Left ventricle myocardium inferior (tissue), 1 donor: ENCODE data around the gene FRMD3. TPM values are rescaled to one million over a fixed set of nuclear protein-coding genes. Genes with fewer than 3 reads are reported as not detected.

Experiments
- DNase-seq: peaks from one replicate; pipeline ENCODE4 v3.0.0-alpha.2; 2020
- H3K27ac ChIP-seq: fragments of 200-600 bp; replicated peaks from 2 replicates; pipeline ENCODE4 v1.8.0; 2021
- H3K27me3 ChIP-seq: fragments of 200-600 bp; 2 replicates; pipeline ENCODE4 v1.8.0; 2021; ENCODE audit warnings: low read depth
- H3K36me3 ChIP-seq: fragments of 200-600 bp; 2 replicates; pipeline ENCODE4 v1.8.0; 2021
- H3K4me1 ChIP-seq: fragments of 200-600 bp; 2 replicates; pipeline ENCODE4 v1.8.0; 2021
- H3K4me3 ChIP-seq: fragments of 200-600 bp; 2 replicates; pipeline ENCODE4 v1.8.0; 2021; ENCODE audit warnings: mild to moderate bottlenecking, moderate library complexity
- H3K9me3 ChIP-seq: fragments of 200-600 bp; replicated peaks from 2 replicates; pipeline ENCODE4 v1.8.0; 2021
- intact Hi-C: fragments of 100-400 bp; cut with micrococcal nuclease; formaldehyde crosslinking; loops from one replicate; pipeline ENCODE4 v1.11.0; 2022
- total RNA-seq: library from RNA; stranded (reverse); fragmentation: NEBNext Ultra II Directional; extraction: Animal tissue kit (Norgen Biotek cat#: 25700); gene quantifications from one replicate; pipeline ENCODE4 v1.2.1, GENCODE V29; 2021
- TF ChIP-seq, protein P1 (sequence below): fragments of 200-600 bp; IDR thresholded peaks from 2 replicates; pipeline ENCODE4 v1.8.0; 2021; ENCODE audit warnings: antibody characterized with exemption, mild to moderate bottlenecking, borderline replicate concordance
- donor health status: DM: no; HTN: yes; CAD: no; lungs with severe emphysema.

The FRMD3 gene
- total RNA-seq, 1 donor from 2014 or later: 131 TPM

DNA sequence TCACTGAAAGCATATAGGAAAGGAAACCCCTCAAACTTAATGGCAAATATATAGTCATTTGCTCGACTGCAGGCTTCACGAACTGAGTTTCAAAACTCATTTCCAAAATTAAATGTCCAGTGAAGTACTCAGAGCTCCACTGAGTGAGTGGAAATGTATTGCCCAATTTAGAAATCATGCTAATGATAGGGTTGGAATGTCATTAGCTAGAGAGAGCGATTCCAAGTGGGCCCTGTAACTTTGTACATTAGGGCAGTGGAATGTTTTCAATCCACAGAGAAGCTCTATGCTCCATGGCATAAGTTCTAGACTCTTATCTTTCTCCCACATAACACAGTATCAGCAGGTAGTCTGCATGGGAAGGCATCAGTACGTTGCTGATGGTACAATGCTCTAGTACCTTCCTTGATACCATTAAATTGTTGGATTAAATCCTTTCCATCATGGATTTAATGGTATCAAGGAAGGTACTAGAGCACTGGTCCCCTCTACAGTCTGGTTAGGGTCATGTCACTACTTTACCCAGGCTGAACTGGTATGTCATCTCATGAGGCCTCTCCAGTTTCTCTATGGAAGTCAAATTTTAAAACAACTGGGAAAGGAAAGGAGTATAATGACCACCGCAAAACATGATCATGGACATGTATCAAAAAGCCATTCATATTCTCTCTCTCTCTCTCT lies 292.1 kb downstream of the FRMD3 start:
- no peaks in the 10 kb centered on the region for H3K27me3 ChIP-seq
- no peaks in the 10 kb centered on the region for H3K9me3 ChIP-seq
- peaks cover 55% of the 10 kb centered on the region for H3K36me3 ChIP-seq
- no peak for DNase-seq
- TF ChIP-seq, protein P1, sequence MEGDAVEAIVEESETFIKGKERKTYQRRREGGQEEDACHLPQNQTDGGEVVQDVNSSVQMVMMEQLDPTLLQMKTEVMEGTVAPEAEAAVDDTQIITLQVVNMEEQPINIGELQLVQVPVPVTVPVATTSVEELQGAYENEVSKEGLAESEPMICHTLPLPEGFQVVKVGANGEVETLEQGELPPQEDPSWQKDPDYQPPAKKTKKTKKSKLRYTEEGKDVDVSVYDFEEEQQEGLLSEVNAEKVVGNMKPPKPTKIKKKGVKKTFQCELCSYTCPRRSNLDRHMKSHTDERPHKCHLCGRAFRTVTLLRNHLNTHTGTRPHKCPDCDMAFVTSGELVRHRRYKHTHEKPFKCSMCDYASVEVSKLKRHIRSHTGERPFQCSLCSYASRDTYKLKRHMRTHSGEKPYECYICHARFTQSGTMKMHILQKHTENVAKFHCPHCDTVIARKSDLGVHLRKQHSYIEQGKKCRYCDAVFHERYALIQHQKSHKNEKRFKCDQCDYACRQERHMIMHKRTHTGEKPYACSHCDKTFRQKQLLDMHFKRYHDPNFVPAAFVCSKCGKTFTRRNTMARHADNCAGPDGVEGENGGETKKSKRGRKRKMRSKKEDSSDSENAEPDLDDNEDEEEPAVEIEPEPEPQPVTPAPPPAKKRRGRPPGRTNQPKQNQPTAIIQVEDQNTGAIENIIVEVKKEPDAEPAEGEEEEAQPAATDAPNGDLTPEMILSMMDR: no peak
- peak overlapping the region; percentile 15 for H3K4me3 ChIP-seq
- peaks cover 31% of the 10 kb centered on the region for H3K4me1 ChIP-seq
- H3K27ac ChIP-seq: peak overlapping the region; percentile 73
- intact Hi-C loops: no loop called here

DNA sequence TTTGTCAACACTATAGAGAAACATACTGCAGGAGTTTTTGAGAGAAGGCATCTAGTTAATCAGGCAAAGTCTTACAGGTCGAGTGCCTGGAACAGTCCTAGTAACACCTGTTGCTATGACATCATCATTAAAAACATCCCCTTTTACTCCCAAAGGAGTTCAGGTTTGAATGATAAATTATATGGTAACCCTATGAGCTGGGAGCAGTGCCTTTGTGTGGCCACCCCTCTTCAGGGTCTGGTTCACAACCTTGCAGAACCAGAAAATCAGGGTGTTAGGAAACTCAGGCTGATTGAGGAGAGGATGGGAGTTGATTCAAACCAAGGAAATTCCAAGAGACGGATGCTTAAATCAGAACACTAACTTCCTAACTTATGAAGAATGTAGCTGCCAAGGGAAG lies 296.1 kb downstream of the FRMD3 start:
- intact Hi-C loops: no loop called here
- TF ChIP-seq, protein P1: no peak

DNA sequence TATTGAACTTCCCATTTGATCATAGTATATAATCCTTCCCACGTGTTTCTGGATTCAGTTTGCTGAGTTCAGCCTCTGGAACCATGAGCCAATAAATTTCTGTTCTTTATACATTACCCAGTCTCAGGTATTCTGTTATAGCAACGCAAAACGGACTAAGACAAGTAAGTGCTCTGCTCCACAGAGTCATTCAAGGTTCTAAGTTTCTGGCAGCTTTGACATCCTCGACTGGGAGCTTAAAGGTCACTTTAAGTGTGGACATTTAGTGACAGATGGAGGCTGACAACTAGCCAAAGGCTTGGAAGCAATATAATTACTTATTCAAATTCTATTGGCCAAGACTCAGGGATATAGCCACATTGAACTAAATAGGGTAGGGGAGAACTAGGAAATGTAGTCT lies 297.5 kb downstream of the FRMD3 start:
- Histone ChIP-seq H3K27me3 (no peaks in the 10 kb centered on the region), H3K9me3 (no peaks in the 10 kb centered on the region), H3K36me3 (peaks cover 33% of the 10 kb centered on the region), H3K4me3 (no peak overlapping the region), H3K27ac (peak overlapping the region; percentile 57), H3K4me1 (peaks cover 46% of the 10 kb centered on the region)
- intact Hi-C loops: no loop called here
- TF ChIP-seq, protein P1: no peak
- DNase-seq: no peak

More for the DNA sequence above, 296.1 kb downstream of the FRMD3 start:
- H3K9me3 ChIP-seq: no peaks in the 10 kb centered on the region
- no peak overlapping the region for H3K4me3 ChIP-seq
- peaks cover 45% of the 10 kb centered on the region for H3K4me1 ChIP-seq
- H3K27me3 ChIP-seq: no peaks in the 10 kb centered on the region
- H3K27ac ChIP-seq: no peak overlapping the region
- H3K36me3 ChIP-seq: peaks cover 40% of the 10 kb centered on the region
- DNase-seq: no peak

DNA sequence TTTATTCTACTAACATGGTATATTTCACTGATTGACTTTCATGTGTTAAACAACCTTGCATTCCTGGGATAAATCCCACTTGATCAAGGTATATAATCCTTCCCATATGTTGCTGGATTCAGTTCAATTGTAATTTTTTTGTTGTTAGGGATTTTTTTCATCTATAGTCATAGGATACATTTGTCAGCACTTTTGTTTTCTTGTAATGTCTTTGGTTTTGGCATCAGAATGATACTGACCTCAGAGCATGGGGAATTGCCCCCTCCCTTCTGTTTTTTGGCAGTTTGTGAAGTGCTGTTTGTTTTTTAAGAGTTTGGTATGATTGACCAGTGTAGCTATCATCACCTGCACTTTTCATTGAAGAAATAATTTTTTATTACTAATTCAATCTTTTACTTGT lies 298.5 kb downstream of the FRMD3 start:
- H3K4me3 ChIP-seq: no peak overlapping the region
- H3K27ac ChIP-seq: peak overlapping the region; percentile 57
- no peak for DNase-seq
- no peaks in the 10 kb centered on the region for H3K9me3 ChIP-seq
- no peaks in the 10 kb centered on the region for H3K27me3 ChIP-seq
- H3K4me1 ChIP-seq: peaks cover 45% of the 10 kb centered on the region
- TF ChIP-seq, protein P1: no peak
- peaks cover 26% of the 10 kb centered on the region for H3K36me3 ChIP-seq
- intact Hi-C loops: no loop called here

- H3K4me3 ChIP-seq: no peak overlapping the region
- no peaks in the 10 kb centered on the region for H3K9me3 ChIP-seq
- TF ChIP-seq, protein P1: no peak
- intact Hi-C loops: no loop called here
- peak overlapping the region; percentile 57 for H3K27ac ChIP-seq
- no peaks in the 10 kb centered on the region for H3K27me3 ChIP-seq
- DNase-seq: no peak
- peaks cover 48% of the 10 kb centered on the region for H3K4me1 ChIP-seq
- peaks cover 21% of the 10 kb centered on the region for H3K36me3 ChIP-seq
These were observed 299.1 kb downstream of the FRMD3 start for GRCh38 chr9:83238871-83239640.
